ENCODE measurements around the gene IFNB1. TPM values are rescaled to one million over a fixed set of nuclear protein-coding genes. Genes with fewer than 3 reads are reported as not detected.

The IFNB1 gene
- total and polyA plus RNA-seq, 9 donors: not detected

DNA sequence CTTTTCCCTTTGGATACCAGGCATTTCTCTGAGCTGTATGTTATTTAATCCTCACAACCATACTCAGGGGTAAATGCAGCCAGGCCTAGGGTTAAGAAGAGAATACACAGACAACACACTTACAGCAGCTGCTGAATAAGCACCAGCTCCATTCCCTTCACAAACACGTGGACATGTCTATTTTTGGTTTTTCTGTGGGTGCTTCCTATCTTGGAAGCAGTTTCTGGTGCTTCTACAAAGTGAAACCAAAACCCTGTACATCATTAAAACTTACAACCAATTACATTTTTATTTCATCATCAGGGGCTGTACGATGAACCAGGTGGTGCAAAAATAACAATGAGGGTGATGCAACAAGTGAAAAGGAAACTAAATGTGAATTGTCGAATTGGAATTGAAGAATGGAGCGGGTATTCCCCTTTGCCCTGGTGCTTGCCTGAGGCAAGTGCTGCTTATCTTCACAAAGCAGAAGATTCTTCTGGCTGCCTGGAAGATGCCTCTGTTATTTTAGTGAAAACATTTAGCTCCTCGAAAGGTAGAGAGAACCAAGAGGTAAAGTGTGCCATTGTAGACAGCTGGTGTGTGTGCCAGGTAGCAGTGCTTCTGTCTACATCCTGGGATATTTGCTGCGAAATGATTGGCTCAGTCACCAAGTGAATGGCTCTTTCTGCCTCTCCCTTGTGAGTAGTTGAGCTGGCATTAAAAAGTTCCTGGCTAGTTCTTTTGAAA is 18.6 kb upstream of the IFNB1 start:
- peak; percentile 66 for DNase-seq
- 68% methylated on average over 3 of the region's 6 CpGs for WGBS (ENCODE audit: insufficient coverage)
- no peaks in the 10 kb centered on the region for H3K36me3 ChIP-seq (ENCODE audit: control insufficient read depth, insufficient read depth, low read length)
- H3K4me1 ChIP-seq (ENCODE audit: control insufficient read depth, insufficient read depth, low read length): peaks cover 7% of the 10 kb centered on the region
- peak overlapping the region; percentile 36 for H3K27ac ChIP-seq (ENCODE audit: low read length)
- no peak overlapping the region for H3K4me3 ChIP-seq (ENCODE audit: low read length)
- H3K9me3 ChIP-seq (replicated peaks; ENCODE audit: control insufficient read depth, low read depth, low read length): no peaks in the 10 kb centered on the region
- H3K27me3 ChIP-seq (ENCODE audit: control insufficient read depth, insufficient read depth, low read length): no peaks in the 10 kb centered on the region

DNA sequence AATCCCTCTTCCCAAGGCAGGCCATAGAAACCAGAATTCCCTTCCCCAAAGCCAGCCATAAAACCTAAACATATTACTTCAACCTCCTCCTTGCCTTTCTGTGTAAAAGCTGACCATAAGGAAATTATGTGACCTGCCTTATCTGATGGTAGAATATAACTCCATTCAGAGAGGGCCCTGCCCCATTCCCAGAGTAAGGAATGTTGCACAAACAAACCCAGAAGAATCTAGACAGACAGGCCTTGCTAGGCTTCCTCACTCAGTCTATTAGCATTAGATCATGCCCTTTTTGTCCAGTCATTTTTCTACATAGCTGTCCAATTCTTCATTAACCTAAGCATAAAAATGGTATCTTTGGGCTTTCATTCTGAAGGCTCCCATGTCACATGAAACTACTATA is 17.8 kb upstream of the IFNB1 start:
- H3K27me3 ChIP-seq (ENCODE audit: control insufficient read depth, insufficient read depth, low read length): no peaks in the 10 kb centered on the region
- H3K36me3 ChIP-seq (ENCODE audit: control insufficient read depth, insufficient read depth, low read length): no peaks in the 10 kb centered on the region
- H3K4me3 ChIP-seq (ENCODE audit: low read length): no peak overlapping the region
- H3K27ac ChIP-seq (ENCODE audit: low read length): no peak overlapping the region
- no peaks in the 10 kb centered on the region for H3K9me3 ChIP-seq (replicated peaks; ENCODE audit: control insufficient read depth, low read depth, low read length)
- DNase-seq: no peak
- peaks cover 7% of the 10 kb centered on the region for H3K4me1 ChIP-seq (ENCODE audit: control insufficient read depth, insufficient read depth, low read length)

DNA sequence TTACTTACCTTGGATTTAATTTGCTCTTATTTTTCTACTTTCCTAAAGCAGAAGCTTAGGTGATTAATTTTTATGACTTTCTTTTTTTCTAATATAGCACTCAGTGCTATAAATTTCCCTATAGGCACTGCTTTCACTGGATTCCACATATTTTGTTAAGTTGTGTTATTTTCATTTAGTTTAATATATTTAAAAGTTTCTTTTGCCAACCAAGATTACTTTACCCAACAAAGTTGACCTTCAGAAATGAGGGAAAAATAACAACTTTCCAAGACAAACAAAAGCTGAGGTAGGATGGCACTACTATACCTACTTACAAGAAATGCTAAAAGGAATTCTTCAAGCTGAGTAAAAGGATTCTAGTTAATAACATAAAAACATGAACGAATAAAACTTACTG is 8.8 kb upstream of the IFNB1 start:
- Histone ChIP-seq H3K4me1 (ENCODE audit: control insufficient read depth, insufficient read depth, low read length) (no peaks in the 10 kb centered on the region), H3K36me3 (ENCODE audit: control insufficient read depth, insufficient read depth, low read length) (no peaks in the 10 kb centered on the region), H3K27me3 (ENCODE audit: control insufficient read depth, insufficient read depth, low read length) (no peaks in the 10 kb centered on the region), H3K9me3 (replicated peaks; ENCODE audit: control insufficient read depth, low read depth, low read length) (peaks cover 10% of the 10 kb centered on the region), H3K4me3 (ENCODE audit: low read length) (no peak overlapping the region), H3K27ac (ENCODE audit: low read length) (no peak overlapping the region)
- no CpG with 5 or more reads among the region's 1 CpG for WGBS (ENCODE audit: insufficient coverage)
- DNase-seq: no peak

DNA sequence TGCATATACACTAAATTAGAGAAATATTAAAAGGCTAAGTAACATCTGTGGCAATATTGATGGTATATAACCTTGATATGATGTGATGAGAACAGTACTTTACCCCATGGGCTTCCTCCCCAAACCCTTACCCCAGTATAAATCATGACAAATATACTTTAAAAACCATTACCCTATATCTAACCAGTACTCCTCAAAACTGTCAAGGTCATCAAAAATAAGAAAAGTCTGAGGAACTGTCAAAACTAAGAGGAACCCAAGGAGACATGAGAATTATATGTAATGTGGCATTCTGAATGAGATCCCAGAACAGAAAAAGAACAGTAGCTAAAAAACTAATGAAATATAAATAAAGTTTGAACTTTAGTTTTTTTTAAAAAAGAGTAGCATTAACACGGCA is 7.3 kb upstream of the IFNB1 start:
- no peak overlapping the region for H3K4me3 ChIP-seq (ENCODE audit: low read length)
- H3K9me3 ChIP-seq (replicated peaks; ENCODE audit: control insufficient read depth, low read depth, low read length): peaks cover 10% of the 10 kb centered on the region
- H3K27ac ChIP-seq (ENCODE audit: low read length): no peak overlapping the region
- no peaks in the 10 kb centered on the region for H3K36me3 ChIP-seq (ENCODE audit: control insufficient read depth, insufficient read depth, low read length)
- H3K4me1 ChIP-seq (ENCODE audit: control insufficient read depth, insufficient read depth, low read length): no peaks in the 10 kb centered on the region
- no CpG with 5 or more reads among the region's 1 CpG for WGBS (ENCODE audit: insufficient coverage)
- no peak for DNase-seq
- H3K27me3 ChIP-seq (ENCODE audit: control insufficient read depth, insufficient read depth, low read length): no peaks in the 10 kb centered on the region

DNA sequence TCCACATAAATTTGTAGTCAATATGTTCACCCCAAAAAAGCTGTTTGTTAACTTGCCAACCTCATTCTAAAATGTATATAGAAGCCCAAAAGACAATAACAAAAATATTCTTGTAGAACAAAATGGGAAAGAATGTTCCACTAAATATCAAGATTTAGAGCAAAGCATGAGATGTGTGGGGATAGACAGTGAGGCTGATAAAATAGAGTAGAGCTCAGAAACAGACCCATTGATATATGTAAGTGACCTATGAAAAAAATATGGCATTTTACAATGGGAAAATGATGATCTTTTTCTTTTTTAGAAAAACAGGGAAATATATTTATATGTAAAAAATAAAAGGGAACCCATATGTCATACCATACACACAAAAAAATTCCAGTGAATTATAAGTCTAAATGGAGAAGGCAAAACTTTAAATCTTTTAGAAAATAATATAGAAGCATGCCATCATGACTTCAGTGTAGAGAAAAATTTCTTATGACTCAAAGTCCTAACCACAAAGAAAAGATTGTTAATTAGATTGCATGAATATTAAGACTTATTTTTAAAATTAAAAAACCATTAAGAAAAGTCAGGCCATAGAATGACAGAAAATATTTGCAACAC is 6.6 kb upstream of the IFNB1 start:
- Histone ChIP-seq H3K27me3 (ENCODE audit: control insufficient read depth, insufficient read depth, low read length) (no peaks in the 10 kb centered on the region), H3K9me3 (replicated peaks; ENCODE audit: control insufficient read depth, low read depth, low read length) (peaks cover 10% of the 10 kb centered on the region), H3K4me1 (ENCODE audit: control insufficient read depth, insufficient read depth, low read length) (no peaks in the 10 kb centered on the region), H3K4me3 (ENCODE audit: low read length) (no peak overlapping the region), H3K27ac (ENCODE audit: low read length) (no peak overlapping the region), H3K36me3 (ENCODE audit: control insufficient read depth, insufficient read depth, low read length) (no peaks in the 10 kb centered on the region)
- no peak for DNase-seq

DNA sequence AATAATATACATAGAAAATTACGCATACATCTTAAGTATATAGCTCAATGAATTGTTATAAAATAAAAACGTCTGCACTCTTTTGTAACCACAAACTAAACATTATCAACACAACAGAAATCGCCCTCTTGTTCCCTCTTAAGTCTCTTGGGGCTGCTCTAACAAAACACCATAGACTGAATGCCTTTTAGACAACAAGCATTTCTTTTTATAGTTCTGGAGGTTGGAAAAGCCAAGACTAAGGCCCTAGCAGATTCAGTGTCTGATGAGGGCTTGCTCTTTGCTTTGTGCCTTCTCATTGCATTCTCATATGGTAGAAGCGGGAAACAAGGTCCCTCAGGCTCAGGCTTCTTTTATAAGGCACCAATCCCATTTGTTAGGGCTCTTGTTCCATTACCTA is 4.9 kb upstream of the IFNB1 start:
- H3K4me1 ChIP-seq (ENCODE audit: control insufficient read depth, insufficient read depth, low read length): no peaks in the 10 kb centered on the region
- no peak for DNase-seq
- no peaks in the 10 kb centered on the region for H3K27me3 ChIP-seq (ENCODE audit: control insufficient read depth, insufficient read depth, low read length)
- WGBS (ENCODE audit: insufficient coverage): no CpG with 5 or more reads among the region's 4 CpGs
- peaks cover 10% of the 10 kb centered on the region for H3K9me3 ChIP-seq (replicated peaks; ENCODE audit: control insufficient read depth, low read depth, low read length)
- H3K36me3 ChIP-seq (ENCODE audit: control insufficient read depth, insufficient read depth, low read length): no peaks in the 10 kb centered on the region
- no peak overlapping the region for H3K27ac ChIP-seq (ENCODE audit: low read length)
- H3K4me3 ChIP-seq (ENCODE audit: low read length): no peak overlapping the region

DNA sequence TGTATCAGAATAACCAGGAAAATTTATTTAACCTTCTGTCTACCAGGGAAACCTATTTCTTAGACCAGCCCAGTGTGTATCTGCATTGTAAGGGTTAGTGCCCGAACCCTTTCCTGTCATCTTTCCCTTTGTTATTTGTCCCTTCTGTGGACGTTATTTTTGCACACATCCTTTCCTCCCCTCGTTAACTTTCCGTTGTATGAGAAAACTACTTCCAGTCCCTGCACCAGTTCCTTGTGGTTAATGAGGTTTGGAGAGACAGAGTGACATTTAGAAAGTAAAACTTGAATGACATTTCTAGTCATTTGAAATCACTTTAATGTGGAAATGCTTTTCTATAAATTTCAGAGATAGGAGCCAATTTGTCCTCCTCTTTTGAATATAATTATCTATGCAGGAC is 4.3 kb upstream of the IFNB1 start:
- no peak overlapping the region for H3K27ac ChIP-seq (ENCODE audit: low read length)
- H3K9me3 ChIP-seq (replicated peaks; ENCODE audit: control insufficient read depth, low read depth, low read length): peaks cover 6% of the 10 kb centered on the region
- H3K27me3 ChIP-seq (ENCODE audit: control insufficient read depth, insufficient read depth, low read length): no peaks in the 10 kb centered on the region
- DNase-seq: no peak
- no peaks in the 10 kb centered on the region for H3K36me3 ChIP-seq (ENCODE audit: control insufficient read depth, insufficient read depth, low read length)
- H3K4me1 ChIP-seq (ENCODE audit: control insufficient read depth, insufficient read depth, low read length): no peaks in the 10 kb centered on the region
- no CpG with 5 or more reads among the region's 4 CpGs for WGBS (ENCODE audit: insufficient coverage)
- no peak overlapping the region for H3K4me3 ChIP-seq (ENCODE audit: low read length)

DNA sequence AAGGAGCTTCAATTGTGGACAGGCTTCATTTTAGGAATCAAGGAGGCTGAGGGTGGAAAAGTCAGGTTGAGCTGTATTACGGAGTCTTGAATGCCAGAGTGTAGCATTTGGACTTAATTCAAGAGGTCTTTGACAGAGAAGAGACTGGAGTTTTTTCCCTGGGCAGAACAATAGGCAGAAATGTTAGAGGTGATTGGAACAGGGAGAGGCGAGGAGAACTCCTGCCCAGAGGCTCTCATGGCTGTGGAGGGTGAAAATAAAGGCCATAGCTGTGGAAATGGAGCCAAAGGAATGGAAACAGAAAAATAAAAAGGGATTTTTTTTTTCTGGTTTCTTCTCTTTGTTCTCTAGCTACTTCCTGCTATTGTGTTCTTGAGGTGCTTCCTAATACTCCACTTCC is 3.7 kb upstream of the IFNB1 start:
- Histone ChIP-seq H3K4me1 (ENCODE audit: control insufficient read depth, insufficient read depth, low read length) (no peaks in the 10 kb centered on the region), H3K27ac (ENCODE audit: low read length) (no peak overlapping the region), H3K27me3 (ENCODE audit: control insufficient read depth, insufficient read depth, low read length) (no peaks in the 10 kb centered on the region), H3K36me3 (ENCODE audit: control insufficient read depth, insufficient read depth, low read length) (no peaks in the 10 kb centered on the region), H3K4me3 (ENCODE audit: low read length) (no peak overlapping the region), H3K9me3 (replicated peaks; ENCODE audit: control insufficient read depth, low read depth, low read length) (peaks cover under 1% of the 10 kb centered on the region)
- no peak for DNase-seq
- WGBS (ENCODE audit: insufficient coverage): 88% methylated on average over 2 of the region's 2 CpGs

DNA sequence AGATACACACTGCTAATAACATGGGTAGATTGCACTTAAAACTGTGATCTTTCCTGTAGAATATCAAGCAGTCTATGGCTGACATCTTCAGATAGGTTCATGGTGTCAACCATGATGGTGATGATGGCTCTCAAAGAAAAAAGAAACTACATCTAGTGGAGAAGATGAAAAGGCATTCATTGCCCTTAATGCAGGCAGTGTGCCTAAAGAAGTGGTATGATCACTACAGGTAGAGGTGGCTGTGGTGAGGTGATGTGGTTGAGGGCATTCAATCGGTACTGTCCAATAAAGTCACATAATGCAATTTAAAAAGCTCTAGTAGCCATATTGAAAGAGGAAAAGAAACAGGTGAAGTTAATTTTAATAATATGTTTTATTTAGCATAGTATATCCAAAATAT is 3.1 kb upstream of the IFNB1 start:
- DNase-seq: no peak
- H3K27me3 ChIP-seq (ENCODE audit: control insufficient read depth, insufficient read depth, low read length): no peaks in the 10 kb centered on the region
- WGBS (ENCODE audit: insufficient coverage): no CpG with 5 or more reads among the region's 1 CpG
- no peak overlapping the region for H3K4me3 ChIP-seq (ENCODE audit: low read length)
- no peak overlapping the region for H3K27ac ChIP-seq (ENCODE audit: low read length)
- H3K36me3 ChIP-seq (ENCODE audit: control insufficient read depth, insufficient read depth, low read length): no peaks in the 10 kb centered on the region
- H3K9me3 ChIP-seq (replicated peaks; ENCODE audit: control insufficient read depth, low read depth, low read length): no peaks in the 10 kb centered on the region
- H3K4me1 ChIP-seq (ENCODE audit: control insufficient read depth, insufficient read depth, low read length): no peaks in the 10 kb centered on the region

DNA sequence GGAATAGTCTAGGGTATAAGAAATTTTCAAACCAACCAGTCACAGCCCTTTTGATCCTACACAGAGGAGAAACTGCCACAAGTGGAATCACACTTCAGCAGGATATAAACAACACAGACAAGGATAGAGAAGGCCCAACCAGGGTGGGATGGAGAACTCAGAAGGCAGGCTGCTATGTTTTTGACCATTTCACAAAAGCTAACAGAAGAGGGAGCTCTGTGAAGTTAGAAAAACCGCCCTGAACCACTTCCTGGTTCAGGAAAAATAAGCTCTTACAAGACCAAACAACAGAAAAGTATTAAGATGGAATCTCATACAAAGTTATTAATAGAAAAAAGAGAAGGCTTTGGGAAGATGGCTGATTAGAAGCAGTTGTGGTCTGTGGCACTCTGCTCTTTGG is 960 bp upstream of the IFNB1 start:
- no peaks in the 10 kb centered on the region for H3K36me3 ChIP-seq (ENCODE audit: control insufficient read depth, insufficient read depth, low read length)
- no peaks in the 10 kb centered on the region for H3K9me3 ChIP-seq (replicated peaks; ENCODE audit: control insufficient read depth, low read depth, low read length)
- DNase-seq: no peak
- H3K4me1 ChIP-seq (ENCODE audit: control insufficient read depth, insufficient read depth, low read length): no peaks in the 10 kb centered on the region
- no peak overlapping the region for H3K27ac ChIP-seq (ENCODE audit: low read length)
- no peaks in the 10 kb centered on the region for H3K27me3 ChIP-seq (ENCODE audit: control insufficient read depth, insufficient read depth, low read length)
- WGBS (ENCODE audit: insufficient coverage): no CpG with 5 or more reads among the region's 1 CpG
- no peak overlapping the region for H3K4me3 ChIP-seq (ENCODE audit: low read length)

DNA sequence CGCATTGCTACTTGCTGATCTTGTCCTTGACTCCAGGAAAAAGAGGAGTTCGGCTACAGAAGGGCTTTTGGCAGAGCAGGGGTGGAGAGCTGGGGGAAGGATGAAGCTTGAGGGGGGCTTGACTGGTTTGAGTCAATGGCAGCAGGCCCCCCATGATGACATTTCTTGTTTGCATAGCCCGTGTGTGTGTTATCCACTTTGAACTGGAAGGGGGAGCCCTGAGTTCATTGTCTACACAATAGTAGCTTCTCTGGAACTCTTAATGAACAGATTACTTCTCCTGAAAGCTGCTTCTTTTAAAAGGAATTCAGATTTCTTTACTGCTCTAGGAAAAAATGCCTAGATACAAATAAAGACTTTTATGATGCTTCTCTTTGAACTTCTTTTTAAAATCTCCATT is 2.3 kb downstream of the IFNB1 start:
- Histone ChIP-seq H3K9me3 (replicated peaks; ENCODE audit: control insufficient read depth, low read depth, low read length) (no peaks in the 10 kb centered on the region), H3K27me3 (ENCODE audit: control insufficient read depth, insufficient read depth, low read length) (no peaks in the 10 kb centered on the region), H3K4me3 (ENCODE audit: low read length) (no peak overlapping the region), H3K36me3 (ENCODE audit: control insufficient read depth, insufficient read depth, low read length) (no peaks in the 10 kb centered on the region), H3K27ac (ENCODE audit: low read length) (no peak overlapping the region), H3K4me1 (ENCODE audit: control insufficient read depth, insufficient read depth, low read length) (no peaks in the 10 kb centered on the region)
- WGBS (ENCODE audit: insufficient coverage): 75% methylated on average over 2 of the region's 3 CpGs
- DNase-seq: no peak
